NCI-H524 (cell line): Measurements from ENCODE around the gene RNU1-2.
"Not testable (repeated sequence)": the region's sequence is repeated elsewhere in the genome, so short reads cannot be mapped to it uniquely, and the experiment has no call there.

Source experiments
- DNase-seq, 2 experiments: peaks; one replicate each; lab custom pipeline; 2025; lab: John Stamatoyannopoulos, UW

RNU1-2 gene

DNA sequence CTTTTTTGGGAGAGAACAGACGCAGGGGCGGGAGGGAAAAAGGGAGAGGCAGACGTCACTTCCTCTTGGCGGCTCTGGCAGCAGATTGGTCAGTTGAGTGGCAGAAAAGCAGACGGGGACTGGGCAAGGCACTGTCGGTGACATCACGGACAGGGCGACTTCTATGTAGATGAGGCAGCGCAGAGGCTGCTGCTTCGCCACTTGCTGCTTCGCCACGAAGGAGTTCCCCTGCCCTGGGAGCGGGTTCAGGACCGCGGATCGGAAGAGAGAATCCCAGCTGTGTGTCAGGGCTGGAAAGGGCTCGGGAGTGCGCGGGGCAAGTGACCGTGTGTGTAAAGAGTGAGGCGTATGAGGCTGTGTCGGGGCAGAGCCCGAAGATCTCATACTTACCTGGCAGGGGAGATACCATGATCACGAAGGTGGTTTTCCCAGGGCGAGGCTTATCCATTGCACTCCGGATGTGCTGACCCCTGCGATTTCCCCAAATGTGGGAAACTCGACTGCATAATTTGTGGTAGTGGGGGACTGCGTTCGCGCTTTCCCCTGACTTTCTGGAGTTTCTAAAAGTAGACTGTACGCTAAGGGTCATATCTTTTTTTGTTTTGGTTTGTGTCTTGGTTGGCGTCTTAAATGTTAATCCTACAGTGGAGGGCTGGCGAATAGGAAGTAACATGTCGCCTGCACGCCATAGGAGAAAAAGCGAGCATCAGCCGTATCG is at the start of gene RNU1-2:
Gene RNU1-2 (plus strand): TSS at position 383 of the 718 bp plus-strand sequence.
- DNase-seq = peak; percentile 86 to 95

DNA sequence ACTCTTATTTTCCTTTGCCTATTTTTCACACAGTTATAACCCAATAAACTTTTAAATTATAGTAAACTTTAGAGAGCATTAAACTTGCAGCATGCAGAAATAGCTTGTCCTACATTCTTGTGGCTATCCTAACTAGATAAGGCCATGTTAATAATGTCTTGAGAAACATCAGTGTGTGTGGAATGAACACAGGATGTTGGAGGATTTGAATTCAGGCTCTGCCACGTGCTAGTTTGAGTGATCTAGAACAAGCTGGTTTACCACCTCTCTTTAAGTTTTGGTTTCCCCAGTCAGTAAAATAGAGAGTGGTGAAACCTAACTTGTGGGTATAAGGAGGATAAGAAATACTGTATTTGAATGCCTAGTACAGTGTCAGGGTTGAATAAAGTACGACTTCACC is 39.6 kb upstream of the RNU1-2 start:
- DNase-seq = not testable (repeated sequence)

DNA sequence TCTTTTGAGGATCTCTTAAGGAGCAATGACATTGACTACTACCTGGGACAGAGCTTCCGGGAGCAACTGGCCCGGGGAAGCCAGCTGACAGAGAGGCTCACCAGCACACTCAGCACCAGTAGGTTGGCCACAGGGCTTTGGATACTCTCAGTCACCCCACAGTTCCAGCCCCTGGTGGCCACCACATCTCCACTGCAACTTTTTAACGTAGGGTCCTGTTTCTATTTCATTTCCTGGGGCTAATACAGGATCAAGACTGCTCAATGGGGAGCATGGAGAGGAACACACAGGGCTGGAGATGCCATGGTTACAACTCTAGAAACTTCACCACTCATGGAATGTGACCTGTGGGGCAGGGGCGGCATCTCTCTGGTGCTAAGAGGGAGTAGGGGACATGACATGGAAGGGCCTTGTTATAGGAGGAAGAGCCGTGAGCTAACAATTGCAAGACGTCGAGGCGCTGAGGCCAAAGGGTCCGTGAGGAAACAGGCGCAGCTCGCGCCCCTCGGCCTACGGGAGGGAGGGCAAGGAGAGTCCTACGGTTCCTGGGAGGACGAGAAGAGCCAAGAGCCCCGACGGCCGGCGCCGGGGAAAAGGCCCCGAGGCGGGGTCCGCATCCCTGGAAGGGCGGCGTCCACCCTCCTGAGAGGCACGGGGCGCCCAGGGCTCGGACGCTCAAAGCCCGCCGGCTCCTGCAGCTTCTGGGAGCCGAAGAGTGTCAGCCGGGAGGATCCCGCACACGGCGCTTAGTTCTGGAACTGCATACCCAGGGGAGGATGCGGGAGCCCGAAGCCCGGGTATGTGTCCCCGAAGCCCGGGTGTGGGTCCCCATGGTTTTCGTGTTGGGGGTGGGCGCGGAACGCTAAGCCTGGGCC is 36.4 kb upstream of the RNU1-2 start:
- not testable (repeated sequence) for DNase-seq

DNA sequence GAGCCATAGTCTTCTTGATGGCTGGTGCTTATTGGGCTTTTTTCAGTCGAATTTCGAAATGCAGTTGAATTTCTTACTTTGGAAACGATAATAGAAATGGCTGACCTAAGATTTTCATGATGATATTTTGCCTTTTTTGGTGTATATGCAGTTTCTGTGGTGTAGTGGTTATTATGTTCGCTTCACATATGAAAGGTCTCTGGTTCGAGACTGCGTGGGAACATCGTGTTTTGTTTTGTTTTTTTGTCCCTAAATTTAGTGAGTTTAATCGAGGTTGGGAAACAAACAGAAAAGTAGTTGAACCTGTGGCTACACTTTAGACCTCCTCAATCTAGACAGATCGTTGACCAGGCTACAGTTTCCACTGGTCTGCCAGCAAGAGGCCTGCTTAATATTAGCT is 35.7 kb upstream of the RNU1-2 start:
- DNase-seq = not testable (repeated sequence)

DNA sequence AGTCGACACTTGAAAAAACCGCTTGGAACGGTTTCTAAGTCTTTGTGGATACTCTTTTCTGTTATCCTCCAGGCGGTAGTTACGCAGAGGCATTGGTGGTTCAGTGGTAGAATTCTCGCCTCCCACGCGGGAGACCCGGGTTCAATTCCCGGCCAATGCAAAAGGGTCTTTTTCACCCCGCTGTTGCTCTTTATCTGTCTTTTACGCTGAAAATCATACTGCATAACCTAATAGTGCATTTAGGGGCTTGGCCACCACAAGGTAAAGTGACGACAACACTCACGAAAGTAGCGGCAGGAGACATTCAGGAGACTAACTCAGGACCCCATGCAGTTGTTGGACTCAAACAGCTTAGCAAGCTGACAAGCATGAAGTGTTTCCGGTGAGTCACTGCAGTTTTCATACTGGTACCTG is 33.9 kb upstream of the RNU1-2 start:
- not testable (repeated sequence) for DNase-seq

DNA sequence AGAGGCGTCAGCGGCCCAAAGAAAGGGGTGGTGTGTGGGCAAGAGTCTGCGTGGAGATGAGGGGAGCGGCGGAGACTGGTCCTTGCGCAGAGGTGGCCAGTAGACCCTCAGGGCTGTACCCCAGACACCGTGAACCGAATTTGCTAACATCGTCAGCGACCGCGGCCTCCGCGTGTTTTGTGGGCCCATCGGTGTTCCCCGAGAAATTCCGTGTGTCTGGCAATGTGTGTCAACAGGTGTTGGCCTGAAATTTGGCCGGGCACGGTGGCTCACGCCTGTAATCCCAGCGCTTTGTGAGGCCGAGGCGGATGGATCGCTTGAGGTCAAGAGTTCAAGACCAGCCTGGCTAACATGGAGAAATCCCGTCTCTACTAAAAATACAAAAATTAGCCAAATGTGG is 33.4 kb upstream of the RNU1-2 start:
- DNase-seq = not testable (repeated sequence)

DNA sequence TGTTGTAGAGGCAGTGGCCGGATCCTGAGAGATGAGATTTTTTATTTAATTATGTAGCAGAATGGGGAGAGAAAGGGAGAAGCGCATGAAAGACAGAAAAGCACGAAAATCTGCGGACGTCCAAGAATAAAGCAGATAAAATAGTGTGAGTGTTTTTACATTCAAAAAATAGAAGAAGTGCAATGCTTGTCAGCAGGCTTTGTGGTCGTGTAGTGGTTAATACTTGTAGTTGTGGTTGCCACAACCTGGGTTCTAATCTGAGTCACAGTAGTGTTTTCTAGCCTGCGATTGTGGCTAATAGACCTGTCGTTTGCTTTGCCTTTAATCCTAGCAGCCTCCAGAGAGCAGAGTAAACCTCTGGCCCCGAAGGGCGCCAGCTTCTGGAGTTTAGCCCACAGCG is 32.8 kb upstream of the RNU1-2 start:
- DNase-seq = not testable (repeated sequence)

DNA sequence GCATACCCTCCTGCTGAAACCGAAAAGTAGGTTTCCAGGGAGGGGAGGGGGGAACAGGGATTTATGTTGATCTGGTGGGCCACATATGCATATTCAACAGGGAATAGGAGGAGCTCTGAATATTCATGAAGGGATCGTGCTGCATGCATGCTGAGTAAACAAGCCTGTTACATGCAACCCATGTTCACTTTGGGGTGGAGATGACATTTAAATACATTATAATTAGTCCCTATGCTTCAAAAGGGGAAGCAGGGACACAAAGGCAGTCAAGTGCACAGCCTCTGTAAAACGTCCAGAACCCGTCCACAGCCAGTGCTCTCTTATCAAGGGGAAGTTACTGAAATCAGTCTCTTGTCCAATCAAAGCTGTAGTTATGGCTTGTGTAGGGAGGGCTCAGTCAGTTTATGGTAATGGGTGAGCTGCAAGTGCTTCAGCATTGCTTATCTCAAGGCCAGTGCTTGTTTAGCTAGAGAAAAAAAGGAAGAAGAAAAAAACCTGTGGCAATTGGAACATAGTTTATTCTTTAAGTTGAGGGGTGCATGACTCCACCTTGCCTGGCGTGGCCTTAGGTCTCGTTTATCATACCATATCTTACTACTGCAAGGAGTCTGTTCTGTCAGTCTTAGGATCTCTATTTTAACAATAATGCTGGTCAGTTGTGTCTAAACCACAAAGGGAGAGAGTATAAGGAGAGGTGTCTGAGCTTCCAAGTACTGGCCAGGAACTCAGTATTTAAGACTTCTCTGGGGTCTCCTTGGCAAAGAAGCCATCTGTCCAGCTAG is 28.7 kb upstream of the RNU1-2 start:
- DNase-seq = not testable (repeated sequence)

DNA sequence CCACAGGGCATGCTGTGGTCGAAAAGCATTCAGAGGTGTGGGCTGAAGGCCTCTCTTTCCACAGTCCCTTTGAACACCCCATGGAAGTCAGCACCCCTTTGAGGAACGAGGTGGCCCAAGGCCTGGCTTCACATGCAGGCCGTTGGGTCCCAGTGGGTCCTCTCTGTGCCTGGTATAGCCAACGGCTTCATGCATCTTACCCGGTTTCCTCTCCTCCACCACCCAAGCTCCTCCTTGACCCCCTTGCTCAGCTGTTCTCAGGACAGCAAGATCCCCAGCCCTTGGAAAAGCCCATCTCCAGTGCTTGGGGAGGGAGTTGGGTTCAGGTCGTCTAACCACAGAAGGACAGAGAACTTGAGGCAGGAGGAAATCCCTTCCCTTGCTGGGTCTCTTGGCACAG is 27.0 kb upstream of the RNU1-2 start:
- DNase-seq = not testable (repeated sequence)

DNA sequence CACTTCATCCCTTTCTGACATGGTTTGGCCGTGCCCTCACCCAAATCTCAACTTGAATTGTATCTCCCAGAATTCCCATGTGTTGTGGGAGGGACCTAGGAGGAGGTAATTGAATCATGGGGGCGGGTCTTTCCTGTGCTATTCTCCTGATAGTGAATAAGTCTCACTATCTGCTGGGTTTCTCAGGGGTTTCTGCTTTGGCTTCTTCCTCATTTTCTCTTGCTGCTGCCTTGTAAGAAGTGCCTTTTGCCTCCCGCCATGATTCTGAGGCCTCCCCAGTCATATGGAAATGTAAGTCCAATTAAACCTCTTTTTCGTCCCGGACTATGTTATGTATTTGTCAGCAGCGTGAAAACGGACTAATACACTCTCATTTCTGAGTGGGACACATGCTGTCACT is 25.8 kb upstream of the RNU1-2 start:
- not testable (repeated sequence) for DNase-seq

DNA sequence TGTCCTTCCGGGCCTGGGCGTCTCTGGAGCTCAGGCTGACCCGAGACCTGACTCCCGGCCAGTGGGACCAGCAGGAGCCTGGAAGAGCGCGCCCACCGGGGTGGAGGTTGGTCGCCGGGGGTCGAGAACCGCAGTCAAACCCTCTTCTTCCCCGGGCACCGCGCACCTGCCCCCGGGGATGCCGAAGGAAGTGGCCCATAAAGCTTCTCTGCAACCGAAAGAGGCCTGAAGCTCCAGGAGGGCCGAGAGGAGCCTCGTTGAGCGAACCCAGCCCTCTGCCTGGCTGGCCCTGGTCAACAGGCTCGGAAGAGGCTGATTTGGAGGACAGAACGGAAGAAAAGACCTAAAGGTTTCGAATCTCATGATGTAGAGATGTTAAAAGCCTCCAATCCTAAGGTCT is 24.6 kb upstream of the RNU1-2 start:
- not testable (repeated sequence) for DNase-seq

DNA sequence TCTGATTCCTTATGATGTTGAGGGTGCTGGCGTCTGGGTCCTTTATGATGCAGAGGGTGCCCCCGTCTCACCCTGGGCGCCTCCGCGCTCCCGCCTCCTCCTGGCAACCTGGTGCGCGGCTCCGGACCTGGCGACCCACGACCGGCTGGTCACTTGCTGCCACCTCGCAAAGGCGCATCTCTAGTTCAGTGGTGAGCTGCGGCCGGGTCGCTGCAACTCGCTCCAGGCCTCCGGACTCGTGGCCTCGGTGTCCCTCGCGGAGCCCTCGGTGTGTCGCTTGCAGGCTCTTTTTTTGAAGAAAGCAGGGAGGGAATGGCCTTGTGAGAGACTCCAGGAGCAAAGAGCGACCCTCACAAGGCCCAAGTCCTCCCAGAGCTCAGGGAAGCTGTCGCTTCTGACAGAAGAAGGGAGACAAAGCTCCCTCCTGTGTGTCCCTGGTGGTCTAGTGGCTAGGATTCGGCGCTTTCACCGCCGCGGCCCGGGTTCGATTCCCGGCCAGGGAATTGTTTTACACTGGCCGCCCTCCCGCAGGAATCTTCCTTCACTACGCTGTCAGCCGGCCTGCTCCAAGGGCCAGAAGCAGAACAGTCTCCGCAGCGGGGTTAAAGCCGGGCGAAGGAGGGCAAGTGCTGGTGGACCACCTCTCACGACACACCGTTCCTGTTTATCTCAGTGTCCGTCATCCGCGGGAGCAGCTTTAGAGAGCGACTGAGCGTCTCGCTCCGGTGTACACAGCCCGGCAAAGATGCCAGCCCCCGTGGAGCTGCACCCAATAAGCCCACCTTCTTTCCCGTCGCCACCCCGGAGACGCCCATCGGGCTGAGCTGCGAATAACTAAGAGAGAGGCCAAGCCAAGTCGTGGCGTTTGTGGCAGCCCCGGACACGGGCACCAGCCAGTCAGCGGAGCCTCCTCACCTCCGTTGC is 23.4 kb upstream of the RNU1-2 start:
- not testable (repeated sequence) for DNase-seq

DNA sequence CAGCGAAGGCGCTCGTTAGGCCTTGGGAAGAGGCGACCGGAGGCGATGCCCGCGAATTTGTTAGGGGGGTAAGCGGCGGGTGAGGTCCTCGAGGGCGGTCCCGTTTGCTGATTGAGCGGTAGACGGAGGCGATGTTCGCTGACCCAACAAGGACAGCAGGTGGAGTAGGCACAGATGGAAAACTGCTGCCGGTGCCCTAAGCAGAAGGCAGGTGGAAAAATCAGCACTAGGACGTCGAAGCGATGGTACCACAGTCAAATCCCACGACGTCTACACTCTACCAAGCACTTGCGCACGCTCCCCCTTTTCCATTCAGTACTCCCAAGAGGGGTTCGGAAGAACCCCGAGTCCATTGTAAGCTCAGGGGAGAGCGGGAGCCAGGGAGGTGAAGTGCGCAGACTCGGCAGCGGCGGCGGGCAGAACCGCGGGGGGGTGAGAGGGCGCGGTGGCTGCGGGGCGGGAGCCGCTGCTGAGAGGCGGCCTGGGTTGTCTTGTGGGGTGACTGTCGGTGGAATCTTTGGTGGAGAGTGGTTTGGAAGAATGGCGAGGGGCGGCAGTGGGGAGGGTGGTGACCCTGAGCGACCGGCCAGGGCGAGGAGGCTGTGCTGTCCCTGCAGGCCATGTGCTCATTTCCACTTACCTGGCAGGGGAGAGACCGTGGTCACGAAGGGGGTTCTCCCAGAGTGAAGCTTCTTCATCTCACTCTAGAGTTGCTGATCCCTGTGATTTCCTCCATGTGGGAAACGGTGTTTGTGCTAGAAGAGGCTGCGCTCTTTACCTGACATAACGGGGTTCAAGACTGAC is 22.5 kb upstream of the RNU1-2 start:
- DNase-seq = not testable (repeated sequence)

DNA sequence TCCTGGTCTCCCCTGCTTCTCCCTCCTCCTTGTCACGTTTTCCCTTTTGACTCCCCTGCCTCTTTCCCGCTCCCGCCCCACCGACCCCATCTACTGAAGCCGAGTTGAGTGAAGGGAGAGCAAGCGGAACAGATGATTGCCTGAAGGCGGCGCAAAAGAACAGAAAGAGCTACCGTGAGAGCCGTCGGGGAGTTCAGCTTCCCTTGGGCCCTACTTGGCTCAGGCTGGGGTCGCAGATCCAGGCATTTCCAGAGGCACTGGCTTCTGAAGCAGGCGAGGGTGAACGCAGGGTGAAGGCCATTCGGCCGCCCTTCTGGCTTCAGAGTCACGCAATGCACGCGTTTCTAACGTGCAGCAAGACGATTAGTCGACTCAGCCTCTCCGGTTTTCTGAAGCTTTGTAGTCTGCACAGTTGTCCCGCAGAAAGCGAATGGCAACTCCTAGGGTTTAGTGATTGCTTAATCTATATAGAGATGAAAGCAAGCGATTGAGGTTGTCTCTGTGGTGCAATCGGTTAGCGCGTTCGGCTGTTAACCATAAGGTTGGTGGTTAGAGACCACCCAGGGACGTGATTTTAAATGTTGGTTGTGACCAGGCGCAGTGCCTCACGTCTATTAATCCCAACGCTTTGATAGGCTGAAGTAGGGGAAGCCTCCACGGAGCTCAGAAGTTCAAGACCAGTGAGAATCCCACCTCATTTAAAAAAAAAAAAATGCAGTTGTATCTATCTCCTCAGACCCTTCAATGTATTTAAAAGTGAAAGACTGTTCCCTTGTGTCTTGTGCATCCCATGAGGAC is 20.6 kb upstream of the RNU1-2 start:
- DNase-seq = not testable (repeated sequence)

DNA sequence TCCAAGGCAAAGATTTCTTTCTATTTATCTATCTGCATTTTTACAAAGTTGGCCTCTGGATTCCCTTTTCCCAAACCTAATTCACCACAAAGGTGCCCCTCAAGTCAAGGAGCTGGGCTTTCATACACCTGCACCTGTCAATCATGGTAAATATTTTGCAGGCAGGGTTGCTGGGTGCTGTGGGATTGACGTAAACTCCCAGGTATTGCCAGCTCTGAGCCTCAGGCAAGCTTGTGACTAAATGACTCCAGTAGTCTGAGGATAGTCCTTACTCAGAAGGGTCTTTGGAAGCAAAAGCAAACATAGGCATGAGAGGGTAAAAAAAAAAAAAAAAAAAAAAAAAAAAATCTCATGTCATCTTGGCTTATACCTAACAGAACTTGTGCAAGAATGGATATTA is 14.0 kb upstream of the RNU1-2 start:
- DNase-seq = peak in 1 of 2 experiments; percentile 30

DNA sequence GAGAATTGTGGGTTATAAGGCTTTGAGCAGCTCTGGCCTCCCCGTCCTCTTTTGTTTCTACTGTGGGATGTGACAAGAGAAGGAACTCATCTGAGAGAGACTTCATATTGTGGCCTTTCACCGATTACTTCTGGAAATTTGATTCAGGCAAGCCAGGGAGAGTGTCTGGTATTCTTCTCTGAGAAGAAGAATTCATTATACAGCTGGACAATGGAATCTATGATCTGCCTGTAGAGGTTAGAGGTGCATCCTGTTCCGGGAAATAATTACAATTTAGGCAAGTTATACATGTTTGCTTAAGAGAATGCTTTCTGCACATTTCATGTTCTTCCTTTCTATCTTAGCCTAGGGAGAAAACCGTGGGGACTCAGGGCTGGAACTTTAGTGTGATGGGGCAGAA is 12.8 kb upstream of the RNU1-2 start:
- no peak for DNase-seq

DNA sequence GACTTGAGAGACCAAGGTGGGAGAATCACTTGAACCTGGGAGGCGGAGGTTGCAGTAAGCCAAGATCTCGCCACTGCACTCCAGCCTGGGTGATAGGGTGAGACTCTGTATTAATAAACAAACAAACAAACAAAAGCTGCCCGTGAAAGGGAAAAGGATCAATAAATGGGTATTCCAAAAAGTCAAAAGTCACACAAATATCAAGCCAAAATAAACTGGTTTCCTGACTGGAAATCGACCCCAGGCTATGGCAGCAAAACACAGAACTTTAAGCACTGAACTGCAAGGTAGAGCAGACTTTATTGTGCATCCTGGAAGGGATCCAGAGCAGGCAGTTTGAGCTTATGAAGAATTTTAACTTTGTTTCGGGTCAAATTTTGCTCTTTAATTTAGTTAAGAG is 11.3 kb upstream of the RNU1-2 start:
- DNase-seq = not testable (repeated sequence)

DNA sequence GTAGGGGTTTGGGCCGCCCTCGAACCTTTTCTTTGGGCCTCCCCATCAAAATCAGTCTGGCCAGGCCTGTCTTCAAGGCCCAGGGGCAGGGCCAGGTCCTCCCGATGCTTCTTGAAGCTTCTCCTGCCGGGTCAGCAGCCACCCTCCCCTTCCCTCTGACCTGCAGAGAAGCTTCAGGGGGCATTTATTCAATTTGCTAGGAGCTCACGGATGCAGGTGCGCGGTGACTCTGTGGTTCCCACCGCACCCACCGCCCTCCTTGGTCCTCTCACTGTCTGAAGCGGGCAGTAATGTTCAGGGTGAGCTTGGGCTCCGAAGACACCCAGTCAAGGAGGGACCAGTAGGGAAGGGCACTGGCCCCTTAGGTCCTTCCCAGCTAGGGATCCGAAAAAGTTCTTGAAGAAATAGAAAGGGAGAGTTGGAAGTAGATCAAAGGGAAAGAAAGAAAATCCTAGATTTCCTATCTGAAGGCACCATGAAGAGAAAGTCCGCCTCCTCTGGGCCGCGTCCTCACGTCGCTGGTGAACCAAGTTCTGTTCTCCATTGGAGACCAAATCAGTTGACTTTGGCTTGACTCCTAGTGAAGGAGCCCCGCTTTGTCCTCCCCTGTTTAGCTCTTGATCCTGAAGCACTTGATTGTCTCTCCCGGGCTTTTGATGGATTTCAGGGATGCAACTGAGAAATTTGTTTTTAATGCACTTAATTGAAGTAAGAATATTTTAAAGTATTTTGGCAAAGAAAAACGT is 8.7 kb upstream of the RNU1-2 start:
- no peak for DNase-seq
